H1 (cell line): Measurements from ENCODE around the gene SNTG2. TPM values are rescaled to one million over a fixed set of nuclear protein-coding genes. Genes with fewer than 3 reads are reported as not detected.

ENCODE experiments used
- ASH2L ChIP-seq: fragments of 200-600, 300-600 bp; sonication (generic); IDR thresholded peaks from one replicate; pipeline ENCODE4 v1.7.1; 2017; ENCODE audit warnings: low read length
- RFX5 ChIP-seq: IDR thresholded peaks from 2 replicates; pipeline ENCODE4 v1.6.1; 2011; ENCODE audit warnings: low read depth, low read length, improper control_type of control experiment, borderline replicate concordance
- polyA plus RNA-seq, 7 experiments: library from polyadenylated mRNA; depleted of rRNA in 3 of 7; stranded (reverse) in 5 of 7; unstranded in 2 of 7; fragments of >200 nt in 5 of 7; fragments of 200-250 nt in 2 of 7; gene quantifications; 1 replicate in 5 of 7; 2 replicates in 1 of 7; 4 replicates in 1 of 7; pipeline versions ENCODE4 v1.2.1 to v1.2.3, GENCODE V29; 2011 to 2013; ENCODE audit warnings: missing spikeins in 2 of 7, mixed read lengths in 2 of 7
- total RNA-seq: library from RNA; stranded (reverse); fragmentation: NEBNext Ultra II Directional; extraction: Animal tissue kit (Norgen Biotek cat#: 25700); gene quantifications from 2 replicates; pipeline ENCODE4 v1.2.1, GENCODE V29; 2021

SNTG2 gene
- total and polyA plus RNA-seq, 2 of the 8 experiments (the other 6 are each of a cell fraction or from before 2014, with no cell fraction given): 6.6 to 18.1 TPM

GRCh38 chr2:905833-906140, 44.9 kb upstream of the SNTG2 start (continued):
- no peak for TF ChIP-seq RFX5
- no peak for TF ChIP-seq ASH2L
- TF ChIP-seq, all 59 proteins: peak for 0
